ENCODE data around the gene LPAR4.

Gene LPAR4, protein sequence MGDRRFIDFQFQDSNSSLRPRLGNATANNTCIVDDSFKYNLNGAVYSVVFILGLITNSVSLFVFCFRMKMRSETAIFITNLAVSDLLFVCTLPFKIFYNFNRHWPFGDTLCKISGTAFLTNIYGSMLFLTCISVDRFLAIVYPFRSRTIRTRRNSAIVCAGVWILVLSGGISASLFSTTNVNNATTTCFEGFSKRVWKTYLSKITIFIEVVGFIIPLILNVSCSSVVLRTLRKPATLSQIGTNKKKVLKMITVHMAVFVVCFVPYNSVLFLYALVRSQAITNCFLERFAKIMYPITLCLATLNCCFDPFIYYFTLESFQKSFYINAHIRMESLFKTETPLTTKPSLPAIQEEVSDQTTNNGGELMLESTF

DNA sequence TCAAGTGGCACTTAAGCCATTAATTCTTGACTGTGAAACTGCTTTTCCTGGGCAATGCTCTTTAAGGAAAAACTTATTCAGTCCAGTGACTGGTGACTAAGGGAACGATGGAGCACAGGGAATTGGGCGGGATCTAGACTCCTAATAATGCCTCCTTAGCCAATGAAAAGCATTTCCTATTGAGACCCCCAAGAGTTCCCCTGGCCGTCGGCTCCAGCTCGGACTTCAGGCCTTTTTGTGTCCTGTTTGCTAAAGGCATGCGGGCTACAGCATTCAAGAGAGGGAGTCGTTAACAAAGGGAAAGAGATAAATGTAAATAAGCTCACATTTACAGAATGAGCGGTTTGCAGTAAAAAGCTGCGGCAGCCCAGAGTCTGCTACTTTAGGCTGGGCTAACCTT is at the start of gene LPAR4:
LPAR4 (plus strand) TSS at position 232 of the 400 bp plus-strand sequence. CDS start 7,150 bp downstream, outside the sequence.
- H3K4me3 ChIP-seq (ENCODE audit: low read length), result no peak within 1 kb of the TSS
- TF ChIP-seq ZNF274 (IDR thresholded peaks at IDR 0.05; ENCODE audit: low read depth, low read length), result no peak

DNA sequence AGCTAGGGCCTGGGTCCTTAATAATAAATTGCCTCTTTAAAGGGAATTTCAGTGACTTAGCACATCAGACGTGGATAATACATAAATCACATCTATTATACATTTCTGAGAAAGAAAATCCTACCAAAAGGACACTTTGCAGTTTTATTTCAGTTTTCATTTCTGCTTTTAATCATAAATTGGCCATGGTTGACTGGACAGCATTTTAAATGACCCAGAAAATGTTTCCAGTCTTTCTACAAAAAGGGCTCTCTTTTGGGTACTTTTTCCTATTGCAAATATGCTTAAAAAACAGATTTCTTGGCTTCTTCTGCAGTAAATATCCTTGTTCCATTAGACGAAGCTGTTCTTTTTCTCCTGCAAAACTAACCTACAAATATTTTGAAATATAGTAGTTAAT is 41.4 kb upstream of the LPAR4 start:
- H3K4me3 ChIP-seq (ENCODE audit: low read length), result no peak overlapping the region
- no peak for TF ChIP-seq ZNF274 (IDR thresholded peaks at IDR 0.05; ENCODE audit: low read depth, low read length)

DNA sequence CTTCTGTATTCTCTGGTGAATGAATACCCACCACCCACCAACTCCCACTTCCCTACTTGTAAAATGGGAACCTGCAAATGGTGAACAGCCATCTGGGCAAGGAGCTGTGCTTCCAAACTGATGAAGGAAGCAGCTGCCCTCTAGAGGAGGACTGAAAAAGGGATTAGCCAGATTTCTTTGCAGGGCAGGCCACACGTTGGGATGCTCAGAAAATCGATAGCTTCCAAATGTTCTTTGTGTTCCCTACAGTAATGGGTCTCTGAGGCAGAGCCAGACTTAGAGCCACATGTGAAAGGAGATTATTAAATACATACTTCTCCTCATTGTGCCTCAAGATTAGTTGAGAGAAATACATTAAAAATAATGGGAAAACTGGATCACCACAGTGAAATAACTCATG is 39.3 kb upstream of the LPAR4 start:
- TF ChIP-seq ZNF274 (IDR thresholded peaks at IDR 0.05; ENCODE audit: low read depth, low read length), result no peak

DNA sequence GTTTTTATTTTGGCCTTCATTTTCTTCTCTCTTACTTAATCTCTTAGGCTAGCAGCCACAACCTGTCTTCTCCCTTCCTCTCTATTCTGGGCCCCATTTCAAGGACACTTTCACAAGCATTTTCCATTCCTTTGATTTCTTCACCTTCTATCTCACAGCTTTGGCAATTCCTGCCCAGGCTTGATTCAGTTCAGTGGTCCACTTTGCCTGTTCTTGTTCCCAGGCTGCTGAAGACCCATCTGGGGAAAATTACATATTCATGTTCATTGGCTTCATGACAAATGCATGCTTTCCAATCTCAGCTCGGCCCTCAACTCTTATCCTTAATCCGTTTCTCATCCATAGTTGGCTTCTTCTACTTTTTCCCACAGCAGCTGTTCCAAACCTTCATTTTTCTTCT is 38.7 kb upstream of the LPAR4 start:
- TF ChIP-seq ZNF274 (IDR thresholded peaks at IDR 0.05; ENCODE audit: low read depth, low read length), result no peak

More for the DNA sequence above, 39.3 kb upstream of the LPAR4 start:
- H3K4me3 ChIP-seq (ENCODE audit: low read length), result no peak overlapping the region

DNA sequence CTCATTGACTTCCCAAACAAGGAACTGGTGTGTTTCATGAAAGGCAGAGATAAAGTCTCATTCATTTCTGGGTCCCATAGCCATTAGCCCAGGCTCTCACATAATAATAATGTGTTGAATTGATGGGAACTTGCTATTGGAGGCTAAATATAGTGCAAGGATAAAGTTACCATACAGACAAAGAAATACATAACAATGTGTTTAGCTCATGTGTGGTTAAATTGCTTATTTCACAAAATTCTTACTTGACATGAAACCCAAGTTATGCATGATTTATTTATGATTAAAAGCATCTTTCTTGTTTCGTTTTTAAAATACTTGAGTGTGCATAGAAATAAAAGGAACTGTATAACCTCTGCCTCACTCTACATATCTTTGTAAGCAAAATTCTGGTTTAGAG is 37.3 kb upstream of the LPAR4 start:
- no peak for TF ChIP-seq ZNF274 (IDR thresholded peaks at IDR 0.05; ENCODE audit: low read depth, low read length)
- H3K4me3 ChIP-seq (ENCODE audit: low read length), result no peak overlapping the region

More for the DNA sequence above, 38.7 kb upstream of the LPAR4 start:
- no peak overlapping the region for H3K4me3 ChIP-seq (ENCODE audit: low read length)

DNA sequence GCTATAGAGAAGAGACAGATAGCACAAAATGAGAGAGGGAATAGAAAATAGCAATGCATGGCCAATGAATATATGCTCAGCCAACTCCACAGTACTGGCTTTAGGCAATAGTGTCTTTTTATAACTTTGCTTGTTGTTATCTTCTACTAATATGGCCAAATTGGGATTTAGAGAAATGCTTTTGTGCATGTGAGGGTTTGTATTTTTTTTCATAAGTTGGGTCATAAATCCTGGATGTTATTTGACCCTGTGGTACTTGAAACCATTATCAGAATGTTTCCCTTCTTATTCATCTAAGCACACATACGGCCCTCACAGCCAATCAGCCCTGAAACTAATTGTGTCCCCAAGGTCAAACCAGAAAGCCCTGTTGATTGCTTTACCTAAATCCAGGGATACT is 35.2 kb upstream of the LPAR4 start:
- H3K4me3 ChIP-seq (ENCODE audit: low read length), result no peak overlapping the region
- TF ChIP-seq ZNF274 (IDR thresholded peaks at IDR 0.05; ENCODE audit: low read depth, low read length), result no peak

DNA sequence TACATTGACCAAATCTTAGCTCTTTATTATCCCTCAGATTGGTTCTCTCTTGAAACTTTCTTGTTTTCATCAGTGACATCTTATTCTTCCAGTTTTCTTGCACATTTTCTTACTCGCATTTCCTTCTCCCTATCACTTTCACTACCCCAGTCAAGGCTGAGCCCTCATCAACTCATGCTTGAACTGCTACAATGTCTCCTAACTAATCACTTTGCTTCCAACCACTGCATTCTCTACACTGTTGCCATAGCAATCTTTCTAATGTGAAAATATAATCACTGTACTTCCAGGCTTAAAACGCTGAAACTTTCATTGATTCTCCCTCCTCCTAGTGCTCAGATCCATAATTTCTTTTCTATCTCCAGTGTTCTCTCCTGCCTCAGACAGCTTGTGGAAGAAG is 22.2 kb upstream of the LPAR4 start:
- H3K4me3 ChIP-seq (ENCODE audit: low read length), result no peak overlapping the region
- TF ChIP-seq ZNF274 (IDR thresholded peaks at IDR 0.05; ENCODE audit: low read depth, low read length), result no peak

DNA sequence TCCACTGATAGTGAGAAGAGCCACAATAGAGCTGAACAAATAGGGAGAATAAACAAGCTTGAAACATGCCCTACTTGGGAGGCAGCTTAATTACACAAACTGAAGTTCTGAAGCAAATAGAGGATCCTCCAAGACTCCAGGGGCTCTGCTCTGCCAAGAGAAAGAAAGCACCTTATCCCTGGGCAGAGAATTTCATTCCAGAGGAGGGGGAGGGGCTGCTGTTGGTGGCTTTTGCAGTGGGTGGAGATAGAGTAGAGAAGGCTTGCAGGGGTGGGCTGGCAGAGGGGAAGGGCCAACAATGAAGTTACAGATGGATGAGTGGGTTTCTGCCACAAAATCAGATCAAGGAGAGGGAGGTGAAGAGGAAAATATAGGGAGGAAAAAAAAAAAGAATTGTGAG is 1.0 kb upstream of the LPAR4 start:
- H3K4me3 ChIP-seq (ENCODE audit: low read length), result no peak overlapping the region

DNA sequence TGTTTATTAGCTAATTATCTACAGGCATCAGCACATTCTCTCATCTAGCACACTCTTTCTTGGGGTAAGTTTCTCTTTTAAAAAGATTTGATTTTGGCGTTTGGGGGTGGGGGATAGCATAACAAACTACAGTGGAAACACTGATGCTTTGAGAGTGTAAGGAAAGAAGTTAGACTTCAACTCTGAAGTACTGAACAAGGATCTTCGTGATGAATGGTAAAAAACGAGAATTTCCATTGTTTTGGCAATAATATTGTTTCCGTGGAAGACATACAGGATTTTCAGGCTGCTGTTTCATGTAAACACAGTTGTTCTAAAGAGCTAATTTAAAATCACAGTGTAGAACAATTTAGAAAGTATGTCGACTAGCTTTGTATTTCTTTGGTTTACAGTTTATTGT is 451 bp downstream of the LPAR4 start:
- no peak for TF ChIP-seq ZNF274 (IDR thresholded peaks at IDR 0.05; ENCODE audit: low read depth, low read length)
- no peak overlapping the region for H3K4me3 ChIP-seq (ENCODE audit: low read length)

More for the DNA sequence above, 1.0 kb upstream of the LPAR4 start:
- TF ChIP-seq ZNF274 (IDR thresholded peaks at IDR 0.05; ENCODE audit: low read depth, low read length), result no peak

DNA sequence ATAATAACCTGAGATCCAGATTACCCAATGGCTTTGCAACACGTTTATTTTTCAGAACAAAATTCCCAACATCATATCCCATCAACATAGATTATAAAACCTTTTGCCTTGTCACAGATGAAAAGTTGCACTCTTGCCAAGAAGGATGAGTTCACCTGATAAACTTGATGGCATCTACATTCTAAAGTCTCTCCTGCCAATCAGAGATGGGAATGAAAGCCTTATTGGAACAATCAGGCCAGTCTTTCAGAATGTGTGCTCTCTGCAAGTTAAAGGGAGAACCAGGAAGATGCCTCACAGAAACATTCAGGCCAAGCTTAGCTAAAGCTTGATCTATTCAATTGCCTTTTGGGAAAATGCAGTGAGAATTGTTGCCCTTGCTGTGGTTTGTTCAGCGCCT is 1.3 kb downstream of the LPAR4 start:
- TF ChIP-seq ZNF274 (IDR thresholded peaks at IDR 0.05; ENCODE audit: low read depth, low read length), result no peak
- H3K4me3 ChIP-seq (ENCODE audit: low read length), result no peak overlapping the region

DNA sequence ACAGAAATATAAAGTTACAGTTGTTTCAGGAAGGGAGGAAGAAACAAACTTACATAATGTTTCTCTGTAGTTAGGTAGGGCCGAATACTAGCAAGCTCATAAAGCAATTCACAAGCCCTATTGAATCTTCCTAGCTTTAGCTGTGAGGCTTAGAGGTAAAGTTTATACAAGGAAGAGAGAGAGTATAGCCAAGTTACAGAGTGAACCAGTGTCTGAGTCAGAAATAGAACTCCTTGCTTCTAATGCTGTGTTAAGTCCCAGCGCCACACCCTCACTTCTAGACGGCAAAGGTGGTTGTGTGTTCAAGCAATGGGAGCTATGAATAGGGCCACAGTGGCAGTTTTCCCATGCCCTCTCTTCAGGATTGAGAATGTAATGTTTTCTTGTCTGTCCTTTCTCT is 6.1 kb downstream of the LPAR4 start:
- TF ChIP-seq ZNF274 (IDR thresholded peaks at IDR 0.05; ENCODE audit: low read depth, low read length), result no peak
- no peak overlapping the region for H3K4me3 ChIP-seq (ENCODE audit: low read length)

DNA sequence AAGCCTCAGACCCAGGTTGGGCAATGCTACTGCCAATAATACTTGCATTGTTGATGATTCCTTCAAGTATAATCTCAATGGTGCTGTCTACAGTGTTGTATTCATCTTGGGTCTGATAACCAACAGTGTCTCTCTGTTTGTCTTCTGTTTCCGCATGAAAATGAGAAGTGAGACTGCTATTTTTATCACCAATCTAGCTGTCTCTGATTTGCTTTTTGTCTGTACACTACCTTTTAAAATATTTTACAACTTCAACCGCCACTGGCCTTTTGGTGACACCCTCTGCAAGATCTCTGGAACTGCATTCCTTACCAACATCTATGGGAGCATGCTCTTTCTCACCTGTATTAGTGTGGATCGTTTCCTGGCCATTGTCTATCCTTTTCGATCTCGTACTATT is 7.4 kb downstream of the LPAR4 start:
- H3K4me3 ChIP-seq (ENCODE audit: low read length), result peak overlapping the region; percentile 33; the same call in 1 of the 2 replicates
- no peak for TF ChIP-seq ZNF274 (IDR thresholded peaks at IDR 0.05; ENCODE audit: low read depth, low read length)

DNA sequence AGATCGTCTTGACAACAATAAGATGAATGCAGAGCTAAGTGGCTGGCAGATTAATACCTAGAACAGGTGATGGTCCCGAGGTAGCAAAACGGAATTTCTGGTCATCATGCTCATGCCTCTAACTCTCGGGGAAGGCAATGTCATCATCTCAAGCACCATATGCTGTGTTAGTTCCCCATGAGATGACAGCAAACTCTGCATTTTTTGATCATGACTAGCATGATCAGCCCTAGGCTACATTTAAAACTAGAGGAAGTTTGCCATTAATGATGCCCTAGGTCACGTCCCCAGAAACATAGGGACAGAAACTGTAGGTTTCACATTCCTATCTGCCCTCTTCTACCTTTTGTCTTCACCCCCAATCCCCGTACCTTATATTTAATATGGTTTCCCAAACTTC is 11.6 kb downstream of the LPAR4 start:
- H3K4me3 ChIP-seq (ENCODE audit: low read length), result no peak overlapping the region
- no peak for TF ChIP-seq ZNF274 (IDR thresholded peaks at IDR 0.05; ENCODE audit: low read depth, low read length)

DNA sequence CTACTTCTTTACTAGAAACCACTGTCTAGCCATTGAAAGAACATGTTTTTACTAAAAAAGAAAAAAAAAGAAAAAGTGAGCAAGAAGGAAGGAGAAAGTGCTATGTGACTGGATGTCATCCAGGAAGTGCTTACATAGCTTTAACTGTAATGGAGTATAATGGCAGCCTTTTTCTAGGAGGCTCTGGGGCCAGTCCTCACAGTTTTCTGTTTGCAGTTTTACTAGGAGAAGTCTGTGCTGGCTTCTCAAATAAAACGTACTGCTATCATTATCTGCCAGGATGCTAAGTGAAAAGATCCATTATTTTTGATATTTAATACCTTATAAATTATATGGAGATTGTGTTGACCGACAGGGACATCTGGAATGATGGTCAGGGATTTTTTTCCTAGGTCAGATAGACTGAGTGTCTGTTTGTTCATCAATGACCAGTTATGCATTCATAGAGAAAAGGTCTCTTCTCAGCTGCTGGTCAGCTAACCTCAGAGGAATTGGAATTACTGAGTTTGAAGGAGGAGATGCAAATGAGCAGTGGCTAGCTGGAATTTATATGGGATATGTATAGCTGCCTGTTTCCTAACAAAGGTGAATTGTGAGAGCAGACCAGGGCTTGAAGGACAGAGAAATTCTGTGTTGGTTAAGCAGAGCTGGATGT is 21.7 kb downstream of the LPAR4 start:
- no peak overlapping the region for H3K4me3 ChIP-seq (ENCODE audit: low read length)
- TF ChIP-seq ZNF274 (IDR thresholded peaks at IDR 0.05; ENCODE audit: low read depth, low read length), result no peak

DNA sequence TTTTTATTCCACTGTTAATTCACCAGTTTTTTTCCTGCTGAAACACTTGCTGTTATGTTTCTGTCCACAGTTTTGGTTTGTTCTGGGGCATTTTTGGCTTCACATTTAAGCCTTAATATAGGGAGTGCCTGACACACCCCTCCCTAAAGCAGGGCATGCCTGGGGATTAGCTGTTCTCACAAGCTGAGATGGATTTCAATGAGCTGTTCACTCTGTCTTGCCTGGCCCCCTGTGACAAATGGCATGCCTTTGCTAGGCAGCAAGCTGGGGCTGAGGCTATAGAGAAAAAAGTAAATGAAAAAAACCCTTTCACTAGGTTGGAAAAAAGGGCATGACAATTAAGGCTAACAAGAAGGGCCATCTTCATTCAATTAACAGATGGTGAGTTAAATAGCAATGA is 22.4 kb downstream of the LPAR4 start:
- TF ChIP-seq ZNF274 (IDR thresholded peaks at IDR 0.05; ENCODE audit: low read depth, low read length), result no peak
- H3K4me3 ChIP-seq (ENCODE audit: low read length), result no peak overlapping the region

Data from GM08714 (cell line).